Liver (tissue), 9 donors: Measurements from ENCODE around the gene CRACR2A. TPM values are rescaled to one million over a fixed set of nuclear protein-coding genes. Genes with fewer than 3 reads are reported as not detected.

Experiments
- DNase-seq: peaks from one replicate; pipeline ENCODE4 v3.0.0-alpha.2; 2017; ENCODE audit warnings: low spot score
- H3K27ac ChIP-seq, 2 donors: one replicate each; pipeline ENCODE4 v1.7.0; 2013; ENCODE audit warnings: inconsistent platforms in 2 of 2, low read length in 2 of 2, control low read depth in 1 of 2, low read depth in 1 of 2, mild to moderate bottlenecking in 1 of 2
- H3K27me3 ChIP-seq, 4 donors: one replicate each; pipeline versions ENCODE4 v1.6.1 to v1.7.0; 2013; ENCODE audit warnings: low read length in 3 of 4, inconsistent platforms in 1 of 4, mild to moderate bottlenecking in 1 of 4, moderate library complexity in 1 of 4; ENCODE audit not compliant: control insufficient read depth in 4 of 4, insufficient read depth in 4 of 4
- H3K36me3 ChIP-seq, 4 donors: one replicate each; pipeline versions ENCODE4 v1.6.1 to v1.7.0; 2013; ENCODE audit warnings: low read length in 3 of 4, mild to moderate bottlenecking in 3 of 4, low read depth in 1 of 4, moderate library complexity in 1 of 4; ENCODE audit not compliant: control insufficient read depth in 4 of 4, insufficient read depth in 3 of 4
- H3K4me1 ChIP-seq, 4 donors: one replicate each; pipeline versions ENCODE4 v1.6.1 to v1.7.0; 2013; ENCODE audit warnings: low read length in 3 of 4, mild to moderate bottlenecking in 3 of 4, moderate library complexity in 1 of 4; ENCODE audit not compliant: control insufficient read depth in 4 of 4, insufficient read depth in 4 of 4
- H3K4me3 ChIP-seq, 3 donors: one replicate each; pipeline versions ENCODE4 v1.6.1 to v1.7.0; 2013; ENCODE audit warnings: low read length in 3 of 3, control low read depth in 1 of 3, low read depth in 1 of 3, mild to moderate bottlenecking in 1 of 3
- H3K9ac ChIP-seq, 2 donors: one replicate each; pipeline ENCODE4 v1.7.0; 2013; ENCODE audit warnings: low read length in 2 of 2, mild to moderate bottlenecking in 2 of 2, moderate library complexity in 2 of 2, control low read depth in 1 of 2, low read depth in 1 of 2
- H3K9me3 ChIP-seq, 4 donors: one replicate each; pipeline versions ENCODE4 v1.6.1 to v1.7.0; 2013; ENCODE audit warnings: low read length in 3 of 4; ENCODE audit not compliant: control insufficient read depth in 4 of 4
- ATF3 ChIP-seq: IDR thresholded peaks from 2 replicates; pipeline ENCODE4 v1.6.1; 2016; ENCODE audit warnings: antibody characterized with exemption
- FOXA1 ChIP-seq: IDR thresholded peaks from 2 replicates; pipeline ENCODE4 v1.6.1; 2016; ENCODE audit warnings: antibody characterized with exemption
- FOXA2 ChIP-seq: IDR thresholded peaks from 2 replicates; pipeline ENCODE4 v1.6.1; 2016; ENCODE audit warnings: antibody characterized with exemption
- HNF4A ChIP-seq, 2 donors: conservative IDR thresholded peaks; 2 replicates each; pipeline ENCODE4 v1.6.1; 2016; ENCODE audit warnings: antibody characterized with exemption in 2 of 2, mild to moderate bottlenecking in 2 of 2
- HNF4G ChIP-seq: IDR thresholded peaks from 2 replicates; pipeline ENCODE4 v1.6.1; 2016; ENCODE audit warnings: antibody characterized with exemption
- JUND ChIP-seq, 2 donors: IDR thresholded peaks; 2 replicates each; pipeline ENCODE4 v1.6.1; 2016; ENCODE audit warnings: antibody characterized with exemption in 2 of 2
- NR2F2 ChIP-seq: IDR thresholded peaks from 2 replicates; pipeline ENCODE4 v1.6.1; 2016; ENCODE audit warnings: antibody characterized with exemption
- RAD21 ChIP-seq, 2 donors: IDR thresholded peaks; 2 replicates each; pipeline ENCODE4 v1.6.1; 2016; ENCODE audit warnings: antibody characterized with exemption in 2 of 2, mild to moderate bottlenecking in 2 of 2
- RXRA ChIP-seq, 2 donors: IDR thresholded peaks; 2 replicates each; pipeline ENCODE4 v1.6.1; 2017 to 2018; ENCODE audit warnings: antibody characterized with exemption in 2 of 2, mild to moderate bottlenecking in 1 of 2
- SP1 ChIP-seq: IDR thresholded peaks from 2 replicates; pipeline ENCODE4 v1.6.1; 2018; ENCODE audit warnings: antibody characterized with exemption, mild to moderate bottlenecking
- TAF1 ChIP-seq: conservative IDR thresholded peaks from 2 replicates; pipeline ENCODE4 v1.6.1; 2016; ENCODE audit warnings: antibody characterized with exemption, mild to moderate bottlenecking
- YY1 ChIP-seq: IDR thresholded peaks from 2 replicates; pipeline ENCODE4 v1.6.1; 2016; ENCODE audit warnings: antibody characterized with exemption, mild to moderate bottlenecking
- WGBS: extraction: QIAGEN DNeasy Blood & Tissue Kit; methylation state at CpG from one replicate; pipeline ENCODE4 v1.1.7; 2013; 5-methylcytosine and 5-hydroxymethylcytosine counted together
- polyA plus RNA-seq, 2 donors: library from polyadenylated mRNA; stranded (reverse) in 1 of 2; unstranded in 1 of 2; fragments of 200-250 nt in 1 of 2; fragments of >200 nt in 1 of 2; fragmentation: Nextera tagmentation in 1 of 2; extraction: Ambion mirVana in 1 of 2; gene quantifications; one replicate each; pipeline versions ENCODE4 v1.2.1 to v1.2.3, GENCODE V29; 2013 to 2015
- total RNA-seq, 2 donors: library from RNA; depleted of rRNA; stranded (reverse); fragments of >200 nt; gene quantifications; one replicate each; pipeline ENCODE4 v1.2.3, GENCODE V29; 2014
- TF ChIP-seq, protein P1 (sequence below): IDR thresholded peaks from 2 replicates; pipeline ENCODE4 v1.6.1; 2016; ENCODE audit warnings: antibody characterized with exemption, mild to moderate bottlenecking
- TF ChIP-seq, protein P2 (sequence below): fragments of 150-350 bp; IDR thresholded peaks from 2 replicates; pipeline ENCODE4 v1.5.1; 2017; ENCODE audit warnings: improper control_type of control experiment, low read depth, low read length; ENCODE audit not compliant: missing input control
- donor health status: healthy.
- donor health status: healthy.
- donor health status: healthy.
- donor health status: healthy.
- donor health status: healthy.

Gene CRACR2A
- total and polyA plus RNA-seq, 4 donors, result 0.33 to 4.2 (median 1.4) TPM

GRCh38 chr12:3730111-3730510, 22.8 kb downstream of the CRACR2A start (continued):
- TF ChIP-seq, protein P1, sequence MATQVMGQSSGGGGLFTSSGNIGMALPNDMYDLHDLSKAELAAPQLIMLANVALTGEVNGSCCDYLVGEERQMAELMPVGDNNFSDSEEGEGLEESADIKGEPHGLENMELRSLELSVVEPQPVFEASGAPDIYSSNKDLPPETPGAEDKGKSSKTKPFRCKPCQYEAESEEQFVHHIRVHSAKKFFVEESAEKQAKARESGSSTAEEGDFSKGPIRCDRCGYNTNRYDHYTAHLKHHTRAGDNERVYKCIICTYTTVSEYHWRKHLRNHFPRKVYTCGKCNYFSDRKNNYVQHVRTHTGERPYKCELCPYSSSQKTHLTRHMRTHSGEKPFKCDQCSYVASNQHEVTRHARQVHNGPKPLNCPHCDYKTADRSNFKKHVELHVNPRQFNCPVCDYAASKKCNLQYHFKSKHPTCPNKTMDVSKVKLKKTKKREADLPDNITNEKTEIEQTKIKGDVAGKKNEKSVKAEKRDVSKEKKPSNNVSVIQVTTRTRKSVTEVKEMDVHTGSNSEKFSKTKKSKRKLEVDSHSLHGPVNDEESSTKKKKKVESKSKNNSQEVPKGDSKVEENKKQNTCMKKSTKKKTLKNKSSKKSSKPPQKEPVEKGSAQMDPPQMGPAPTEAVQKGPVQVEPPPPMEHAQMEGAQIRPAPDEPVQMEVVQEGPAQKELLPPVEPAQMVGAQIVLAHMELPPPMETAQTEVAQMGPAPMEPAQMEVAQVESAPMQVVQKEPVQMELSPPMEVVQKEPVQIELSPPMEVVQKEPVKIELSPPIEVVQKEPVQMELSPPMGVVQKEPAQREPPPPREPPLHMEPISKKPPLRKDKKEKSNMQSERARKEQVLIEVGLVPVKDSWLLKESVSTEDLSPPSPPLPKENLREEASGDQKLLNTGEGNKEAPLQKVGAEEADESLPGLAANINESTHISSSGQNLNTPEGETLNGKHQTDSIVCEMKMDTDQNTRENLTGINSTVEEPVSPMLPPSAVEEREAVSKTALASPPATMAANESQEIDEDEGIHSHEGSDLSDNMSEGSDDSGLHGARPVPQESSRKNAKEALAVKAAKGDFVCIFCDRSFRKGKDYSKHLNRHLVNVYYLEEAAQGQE, result no peak

DNA sequence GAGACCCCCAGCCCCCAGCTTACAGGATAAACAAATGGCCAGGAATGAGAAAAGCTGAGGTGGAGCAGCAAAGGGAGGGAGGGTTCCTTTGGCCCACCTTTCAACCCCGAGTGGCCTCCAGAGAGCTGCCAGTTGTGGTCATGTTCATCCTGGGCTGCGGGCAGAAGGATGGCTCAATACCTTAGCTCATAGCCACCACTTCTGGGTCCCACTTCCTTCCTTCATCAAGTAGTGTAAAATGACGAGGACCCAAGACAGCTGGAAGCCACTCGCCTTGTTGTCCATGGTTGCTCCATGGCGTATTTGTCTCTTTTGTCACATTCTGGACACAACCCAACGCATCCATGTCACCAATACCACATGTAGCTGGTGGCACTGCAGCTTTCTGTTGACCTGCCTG, 24.2 kb downstream of the CRACR2A start:
- H3K9ac ChIP-seq, result no peak overlapping the region
- H3K4me1 ChIP-seq, result no peaks in the 10 kb centered on the region
- no peak overlapping the region for H3K4me3 ChIP-seq
- H3K27me3 ChIP-seq, result no peaks in the 10 kb centered on the region
- TF ChIP-seq JUND (IDR thresholded peaks at IDR 0.05), result no peak
- no peak for TF ChIP-seq RAD21 (IDR thresholded peaks at IDR 0.05)
- TF ChIP-seq SP1, result no peak
- TF ChIP-seq HNF4A (conservative IDR thresholded peaks at IDR 0.05), result no peak
- no peak for TF ChIP-seq NR2F2
- no peak for TF ChIP-seq RXRA (IDR thresholded peaks at IDR 0.05)
- TF ChIP-seq, protein P1, result no peak
- TF ChIP-seq FOXA2, result no peak
- no peak for TF ChIP-seq TAF1
- no peak for TF ChIP-seq HNF4G
- no peak for TF ChIP-seq YY1
- no peak for DNase-seq
- peak overlapping the region in 1 of 2 donors; percentile 29 for H3K27ac ChIP-seq
- 81% methylated on average over 6 of the region's 6 CpGs for WGBS
- no peaks in the 10 kb centered on the region for H3K36me3 ChIP-seq
- no peaks in the 10 kb centered on the region for H3K9me3 ChIP-seq

DNA sequence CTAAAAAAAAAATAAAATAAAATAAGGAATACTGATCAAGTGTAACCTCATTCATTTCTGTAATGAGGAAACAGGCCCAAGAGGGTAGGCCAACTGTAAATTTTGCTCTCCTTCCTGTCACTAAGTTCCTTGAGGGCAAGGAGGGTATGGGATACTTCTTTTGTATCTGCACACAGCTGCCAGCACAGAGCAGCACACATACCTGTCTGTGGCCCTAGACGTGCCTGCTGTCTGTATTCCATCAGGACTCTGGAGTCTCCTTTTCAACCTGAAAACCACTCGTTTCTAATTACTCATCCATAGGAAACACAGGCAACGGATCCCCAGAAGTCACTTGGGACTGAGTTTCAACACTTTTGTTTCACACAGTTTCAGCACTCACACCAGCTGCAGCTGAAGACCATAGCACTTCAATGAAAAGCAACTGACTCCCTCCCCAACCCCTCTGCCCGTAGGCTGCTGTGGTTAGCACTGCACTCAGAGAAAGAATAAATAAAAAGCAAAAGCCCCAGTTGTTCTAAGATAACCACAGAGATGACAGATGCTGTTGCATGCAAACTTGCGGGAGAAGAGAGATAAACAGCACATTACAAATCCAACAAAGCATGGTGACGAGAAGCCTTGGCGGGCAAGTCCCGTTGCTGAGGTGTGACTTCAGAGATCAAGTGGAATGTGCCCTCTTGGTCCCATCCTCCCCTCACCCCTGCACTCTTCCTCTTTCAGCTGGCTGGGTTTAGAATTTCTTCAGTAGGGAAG, 24.9 kb downstream of the CRACR2A start:
- Histone ChIP-seq H3K36me3 (no peaks in the 10 kb centered on the region), H3K9me3 (no peaks in the 10 kb centered on the region), H3K4me1 (no peaks in the 10 kb centered on the region), H3K4me3 (no peak overlapping the region), H3K27me3 (no peaks in the 10 kb centered on the region), H3K27ac (peak overlapping the region in 1 of 2 donors; percentile 29), H3K9ac (no peak overlapping the region)
- TF ChIP-seq RXRA (IDR thresholded peaks at IDR 0.05) (no peak), FOXA1 (no peak), ATF3 (no peak)
- TF ChIP-seq, protein P2, sequence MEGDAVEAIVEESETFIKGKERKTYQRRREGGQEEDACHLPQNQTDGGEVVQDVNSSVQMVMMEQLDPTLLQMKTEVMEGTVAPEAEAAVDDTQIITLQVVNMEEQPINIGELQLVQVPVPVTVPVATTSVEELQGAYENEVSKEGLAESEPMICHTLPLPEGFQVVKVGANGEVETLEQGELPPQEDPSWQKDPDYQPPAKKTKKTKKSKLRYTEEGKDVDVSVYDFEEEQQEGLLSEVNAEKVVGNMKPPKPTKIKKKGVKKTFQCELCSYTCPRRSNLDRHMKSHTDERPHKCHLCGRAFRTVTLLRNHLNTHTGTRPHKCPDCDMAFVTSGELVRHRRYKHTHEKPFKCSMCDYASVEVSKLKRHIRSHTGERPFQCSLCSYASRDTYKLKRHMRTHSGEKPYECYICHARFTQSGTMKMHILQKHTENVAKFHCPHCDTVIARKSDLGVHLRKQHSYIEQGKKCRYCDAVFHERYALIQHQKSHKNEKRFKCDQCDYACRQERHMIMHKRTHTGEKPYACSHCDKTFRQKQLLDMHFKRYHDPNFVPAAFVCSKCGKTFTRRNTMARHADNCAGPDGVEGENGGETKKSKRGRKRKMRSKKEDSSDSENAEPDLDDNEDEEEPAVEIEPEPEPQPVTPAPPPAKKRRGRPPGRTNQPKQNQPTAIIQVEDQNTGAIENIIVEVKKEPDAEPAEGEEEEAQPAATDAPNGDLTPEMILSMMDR, result no peak
- DNase-seq, result no peak
- WGBS, result 82% methylated on average over 8 of the region's 8 CpGs
